ENCODE measurements around the gene TRMT10C.

TRMT10C gene

DNA sequence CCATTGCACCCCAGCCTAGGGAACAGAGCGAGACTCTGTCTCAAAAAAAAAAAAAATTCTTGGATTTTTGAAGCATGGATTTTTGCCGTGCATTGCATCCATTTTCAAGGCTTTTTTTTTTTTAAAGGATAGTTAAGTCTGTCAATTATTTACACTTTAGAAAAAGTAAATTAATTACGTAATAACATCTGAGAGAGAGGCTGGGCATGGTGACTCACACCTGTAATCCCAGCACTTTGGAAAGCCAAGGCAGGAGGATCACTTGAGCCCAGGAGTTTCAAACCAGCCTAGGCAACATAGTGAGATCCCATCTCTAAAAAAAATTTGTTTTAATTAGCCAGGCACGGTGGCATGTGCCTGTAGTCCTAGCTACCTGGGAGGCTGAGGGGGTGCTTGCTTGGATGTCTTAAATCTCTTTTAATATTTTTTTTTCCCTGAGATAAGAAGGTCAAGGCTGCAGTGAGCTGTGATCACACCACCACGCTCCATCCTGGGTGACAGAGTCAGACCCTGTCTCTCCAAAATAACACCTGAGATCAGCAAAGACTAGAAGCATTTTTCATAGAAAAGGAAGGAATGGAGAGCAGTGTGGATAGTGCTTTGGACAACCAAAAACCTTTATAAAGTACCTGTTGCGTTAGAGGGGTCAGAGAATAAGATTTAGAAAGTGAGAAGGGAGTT is 41.8 kb upstream of the TRMT10C start:
- no peak for ATAC-seq
- TF ChIP-seq ZNF8 (CRISPR knock-in tag; IDR thresholded peaks at IDR 0.05) (no peak), BACH2 (CRISPR knock-in tag; IDR thresholded peaks at IDR 0.05; ENCODE audit: borderline replicate concordance) (no peak), SNAI2 (CRISPR knock-in tag; IDR thresholded peaks at IDR 0.05) (no peak), PPARA (CRISPR knock-in tag; IDR thresholded peaks at IDR 0.05; ENCODE audit: borderline replicate concordance) (no peak), PATZ1 (CRISPR knock-in tag; IDR thresholded peaks at IDR 0.05; ENCODE audit: borderline replicate concordance) (no peak), ARNTL (CRISPR knock-in tag; IDR thresholded peaks at IDR 0.05; ENCODE audit: borderline replicate concordance, low read depth) (no peak), CSDC2 (CRISPR knock-in tag; IDR thresholded peaks at IDR 0.05) (no peak), ESRRG (CRISPR knock-in tag; IDR thresholded peaks at IDR 0.05) (no peak), ZFP3 (CRISPR knock-in tag; IDR thresholded peaks at IDR 0.05) (no peak), OSR1 (CRISPR knock-in tag; IDR thresholded peaks at IDR 0.05) (no peak), ZFP30 (CRISPR knock-in tag; IDR thresholded peaks at IDR 0.05) (no peak), ISL1 (CRISPR knock-in tag; IDR thresholded peaks at IDR 0.05) (no peak)
- TF ChIP-seq, protein P1, sequence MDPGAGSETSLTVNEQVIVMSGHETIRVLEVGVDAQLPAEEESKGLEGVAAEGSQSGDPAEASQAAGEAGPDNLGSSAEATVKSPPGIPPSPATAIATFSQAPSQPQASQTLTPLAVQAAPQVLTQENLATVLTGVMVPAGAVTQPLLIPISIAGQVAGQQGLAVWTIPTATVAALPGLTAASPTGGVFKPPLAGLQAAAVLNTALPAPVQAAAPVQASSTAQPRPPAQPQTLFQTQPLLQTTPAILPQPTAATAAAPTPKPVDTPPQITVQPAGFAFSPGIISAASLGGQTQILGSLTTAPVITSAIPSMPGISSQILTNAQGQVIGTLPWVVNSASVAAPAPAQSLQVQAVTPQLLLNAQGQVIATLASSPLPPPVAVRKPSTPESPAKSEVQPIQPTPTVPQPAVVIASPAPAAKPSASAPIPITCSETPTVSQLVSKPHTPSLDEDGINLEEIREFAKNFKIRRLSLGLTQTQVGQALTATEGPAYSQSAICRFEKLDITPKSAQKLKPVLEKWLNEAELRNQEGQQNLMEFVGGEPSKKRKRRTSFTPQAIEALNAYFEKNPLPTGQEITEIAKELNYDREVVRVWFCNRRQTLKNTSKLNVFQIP (CRISPR knock-in tag; IDR thresholded peaks at IDR 0.05; ENCODE audit: borderline replicate concordance, low read depth): no peak
- TF ChIP-seq, protein P2, sequence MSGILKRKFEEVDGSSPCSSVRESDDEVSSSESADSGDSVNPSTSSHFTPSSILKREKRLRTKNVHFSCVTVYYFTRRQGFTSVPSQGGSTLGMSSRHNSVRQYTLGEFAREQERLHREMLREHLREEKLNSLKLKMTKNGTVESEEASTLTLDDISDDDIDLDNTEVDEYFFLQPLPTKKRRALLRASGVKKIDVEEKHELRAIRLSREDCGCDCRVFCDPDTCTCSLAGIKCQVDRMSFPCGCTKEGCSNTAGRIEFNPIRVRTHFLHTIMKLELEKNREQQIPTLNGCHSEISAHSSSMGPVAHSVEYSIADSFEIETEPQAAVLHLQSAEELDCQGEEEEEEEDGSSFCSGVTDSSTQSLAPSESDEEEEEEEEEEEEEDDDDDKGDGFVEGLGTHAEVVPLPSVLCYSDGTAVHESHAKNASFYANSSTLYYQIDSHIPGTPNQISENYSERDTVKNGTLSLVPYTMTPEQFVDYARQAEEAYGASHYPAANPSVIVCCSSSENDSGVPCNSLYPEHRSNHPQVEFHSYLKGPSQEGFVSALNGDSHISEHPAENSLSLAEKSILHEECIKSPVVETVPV (CRISPR knock-in tag; IDR thresholded peaks at IDR 0.05): no peak

GRCh38 chr3:101521211-101521701 is 40.4 kb upstream of the TRMT10C start:
- ATAC-seq: no peak

More at GRCh38 chr3:101521211-101521701, 40.4 kb upstream of the TRMT10C start:
- TF ChIP-seq ZFP30 (CRISPR knock-in tag; IDR thresholded peaks at IDR 0.05) (no peak), GLIS3 (CRISPR knock-in tag; IDR thresholded peaks at IDR 0.05) (no peak), RARB (CRISPR knock-in tag; IDR thresholded peaks at IDR 0.05) (no peak), ZC3H10 (CRISPR knock-in tag; IDR thresholded peaks at IDR 0.05) (no peak), CSDC2 (CRISPR knock-in tag; IDR thresholded peaks at IDR 0.05) (no peak), ESRRG (CRISPR knock-in tag; IDR thresholded peaks at IDR 0.05) (no peak), ARNTL (CRISPR knock-in tag; IDR thresholded peaks at IDR 0.05; ENCODE audit: borderline replicate concordance, low read depth) (no peak), OSR1 (CRISPR knock-in tag; IDR thresholded peaks at IDR 0.05) (no peak), ZNF565 (CRISPR knock-in tag; conservative IDR thresholded peaks at IDR 0.05; ENCODE audit: low read depth) (no peak), ZNF70 (CRISPR knock-in tag; IDR thresholded peaks at IDR 0.05) (no peak), ISL1 (CRISPR knock-in tag; IDR thresholded peaks at IDR 0.05) (no peak), BACH2 (CRISPR knock-in tag; IDR thresholded peaks at IDR 0.05; ENCODE audit: borderline replicate concordance) (no peak), CREB5 (CRISPR knock-in tag; IDR thresholded peaks at IDR 0.05; ENCODE audit: low read depth) (no peak)
- TF ChIP-seq, protein P2 (CRISPR knock-in tag; IDR thresholded peaks at IDR 0.05): no peak
- TF ChIP-seq, protein P3, sequence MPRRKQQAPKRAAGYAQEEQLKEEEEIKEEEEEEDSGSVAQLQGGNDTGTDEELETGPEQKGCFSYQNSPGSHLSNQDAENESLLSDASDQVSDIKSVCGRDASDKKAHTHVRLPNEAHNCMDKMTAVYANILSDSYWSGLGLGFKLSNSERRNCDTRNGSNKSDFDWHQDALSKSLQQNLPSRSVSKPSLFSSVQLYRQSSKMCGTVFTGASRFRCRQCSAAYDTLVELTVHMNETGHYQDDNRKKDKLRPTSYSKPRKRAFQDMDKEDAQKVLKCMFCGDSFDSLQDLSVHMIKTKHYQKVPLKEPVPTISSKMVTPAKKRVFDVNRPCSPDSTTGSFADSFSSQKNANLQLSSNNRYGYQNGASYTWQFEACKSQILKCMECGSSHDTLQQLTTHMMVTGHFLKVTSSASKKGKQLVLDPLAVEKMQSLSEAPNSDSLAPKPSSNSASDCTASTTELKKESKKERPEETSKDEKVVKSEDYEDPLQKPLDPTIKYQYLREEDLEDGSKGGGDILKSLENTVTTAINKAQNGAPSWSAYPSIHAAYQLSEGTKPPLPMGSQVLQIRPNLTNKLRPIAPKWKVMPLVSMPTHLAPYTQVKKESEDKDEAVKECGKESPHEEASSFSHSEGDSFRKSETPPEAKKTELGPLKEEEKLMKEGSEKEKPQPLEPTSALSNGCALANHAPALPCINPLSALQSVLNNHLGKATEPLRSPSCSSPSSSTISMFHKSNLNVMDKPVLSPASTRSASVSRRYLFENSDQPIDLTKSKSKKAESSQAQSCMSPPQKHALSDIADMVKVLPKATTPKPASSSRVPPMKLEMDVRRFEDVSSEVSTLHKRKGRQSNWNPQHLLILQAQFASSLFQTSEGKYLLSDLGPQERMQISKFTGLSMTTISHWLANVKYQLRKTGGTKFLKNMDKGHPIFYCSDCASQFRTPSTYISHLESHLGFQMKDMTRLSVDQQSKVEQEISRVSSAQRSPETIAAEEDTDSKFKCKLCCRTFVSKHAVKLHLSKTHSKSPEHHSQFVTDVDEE (CRISPR knock-in tag; IDR thresholded peaks at IDR 0.05): no peak

Measured in SK-N-SH treated with all-trans-retinoic acid at 6 μM for 48 hours (cell line).